ENCODE results near the gene OR5AC2. TPM values are rescaled to one million over a fixed set of nuclear protein-coding genes. Genes with fewer than 3 reads are reported as not detected.

Gene OR5AC2
- total RNA-seq, 1 donor, result not detected

GRCh38 chr3:98057631-98058030 is 29.3 kb upstream of the OR5AC2 start:
- no peak overlapping the region for H3K27ac ChIP-seq (ENCODE audit: low read depth, low read length)
- no peak for DNase-seq (ENCODE audit: insufficient read length, low spot score, missing footprints)
- H3K27me3 ChIP-seq (ENCODE audit: insufficient read depth, low read length), result no peaks in the 10 kb centered on the region
- no peak overlapping the region for H3K4me2 ChIP-seq (ENCODE audit: insufficient read depth, low read length)
- no peaks in the 10 kb centered on the region for H3K79me2 ChIP-seq (ENCODE audit: insufficient read depth, low read length)
- H3K4me1 ChIP-seq (ENCODE audit: insufficient read depth, low read length), result no peaks in the 10 kb centered on the region
- H2AFZ ChIP-seq (ENCODE audit: low read length), result no peak overlapping the region
- H3K9me3 ChIP-seq (ENCODE audit: low read depth, low read length), result no peaks in the 10 kb centered on the region
- no peak overlapping the region for H3K4me3 ChIP-seq (ENCODE audit: insufficient read depth, low read length)
- no peak for TF ChIP-seq CTCF (IDR thresholded peaks at IDR 0.05; ENCODE audit: extremely low read depth, low read depth, low read length)
- H3K36me3 ChIP-seq (ENCODE audit: insufficient read depth, low read length), result no peaks in the 10 kb centered on the region
- no peaks in the 10 kb centered on the region for H4K20me1 ChIP-seq (ENCODE audit: insufficient read depth, low read length)

- H4K20me1 ChIP-seq (ENCODE audit: insufficient read depth, low read length), result no peaks in the 10 kb centered on the region
- no peaks in the 10 kb centered on the region for H3K4me1 ChIP-seq (ENCODE audit: insufficient read depth, low read length)
- H3K9me3 ChIP-seq (ENCODE audit: low read depth, low read length), result no peaks in the 10 kb centered on the region
- no peaks in the 10 kb centered on the region for H3K27me3 ChIP-seq (ENCODE audit: insufficient read depth, low read length)
- H3K79me2 ChIP-seq (ENCODE audit: insufficient read depth, low read length), result no peaks in the 10 kb centered on the region
- no peak overlapping the region for H3K4me2 ChIP-seq (ENCODE audit: insufficient read depth, low read length)
- no peak for DNase-seq (ENCODE audit: insufficient read length, low spot score, missing footprints)
- no peak for TF ChIP-seq CTCF (IDR thresholded peaks at IDR 0.05; ENCODE audit: extremely low read depth, low read depth, low read length)
- no peak overlapping the region for H3K4me3 ChIP-seq (ENCODE audit: insufficient read depth, low read length)
- no peak overlapping the region for H3K27ac ChIP-seq (ENCODE audit: low read depth, low read length)
- no peaks in the 10 kb centered on the region for H3K36me3 ChIP-seq (ENCODE audit: insufficient read depth, low read length)
- no peak overlapping the region for H2AFZ ChIP-seq (ENCODE audit: low read length)
These were observed 28.6 kb upstream of the OR5AC2 start for GRCh38 chr3:98058244-98058960.

- H3K27ac ChIP-seq (ENCODE audit: low read depth, low read length), result no peak overlapping the region
- H4K20me1 ChIP-seq (ENCODE audit: insufficient read depth, low read length), result no peaks in the 10 kb centered on the region
- no peak for TF ChIP-seq CTCF (IDR thresholded peaks at IDR 0.05; ENCODE audit: extremely low read depth, low read depth, low read length)
- H3K36me3 ChIP-seq (ENCODE audit: insufficient read depth, low read length), result no peaks in the 10 kb centered on the region
- DNase-seq (ENCODE audit: insufficient read length, low spot score, missing footprints), result no peak
- no peaks in the 10 kb centered on the region for H3K4me1 ChIP-seq (ENCODE audit: insufficient read depth, low read length)
- H2AFZ ChIP-seq (ENCODE audit: low read length), result no peak overlapping the region
- no peak overlapping the region for H3K4me3 ChIP-seq (ENCODE audit: insufficient read depth, low read length)
- no peak overlapping the region for H3K4me2 ChIP-seq (ENCODE audit: insufficient read depth, low read length)
- no peaks in the 10 kb centered on the region for H3K27me3 ChIP-seq (ENCODE audit: insufficient read depth, low read length)
- no peaks in the 10 kb centered on the region for H3K9me3 ChIP-seq (ENCODE audit: low read depth, low read length)
- no peaks in the 10 kb centered on the region for H3K79me2 ChIP-seq (ENCODE audit: insufficient read depth, low read length)
These were observed 18.1 kb upstream of the OR5AC2 start for GRCh38 chr3:98068824-98069223.

- no peak overlapping the region for H3K4me3 ChIP-seq (ENCODE audit: insufficient read depth, low read length)
- TF ChIP-seq CTCF (IDR thresholded peaks at IDR 0.05; ENCODE audit: extremely low read depth, low read depth, low read length), result no peak
- no peak overlapping the region for H3K4me2 ChIP-seq (ENCODE audit: insufficient read depth, low read length)
- H3K27ac ChIP-seq (ENCODE audit: low read depth, low read length), result no peak overlapping the region
- H3K79me2 ChIP-seq (ENCODE audit: insufficient read depth, low read length), result no peaks in the 10 kb centered on the region
- no peak for DNase-seq (ENCODE audit: insufficient read length, low spot score, missing footprints)
- no peaks in the 10 kb centered on the region for H3K36me3 ChIP-seq (ENCODE audit: insufficient read depth, low read length)
- no peaks in the 10 kb centered on the region for H4K20me1 ChIP-seq (ENCODE audit: insufficient read depth, low read length)
- no peaks in the 10 kb centered on the region for H3K4me1 ChIP-seq (ENCODE audit: insufficient read depth, low read length)
- no peak overlapping the region for H2AFZ ChIP-seq (ENCODE audit: low read length)
- H3K27me3 ChIP-seq (ENCODE audit: insufficient read depth, low read length), result no peaks in the 10 kb centered on the region
- H3K9me3 ChIP-seq (ENCODE audit: low read depth, low read length), result no peaks in the 10 kb centered on the region
These were observed 16.1 kb upstream of the OR5AC2 start for GRCh38 chr3:98070840-98071239.
